NCI-H128 (cell line): ENCODE measurements around the gene MMP11.

Experiments
- DNase-seq: peaks from one replicate; lab custom pipeline; 2025; ENCODE audit not compliant: unreplicated experiment; lab: John Stamatoyannopoulos, UW

The MMP11 gene

DNA sequence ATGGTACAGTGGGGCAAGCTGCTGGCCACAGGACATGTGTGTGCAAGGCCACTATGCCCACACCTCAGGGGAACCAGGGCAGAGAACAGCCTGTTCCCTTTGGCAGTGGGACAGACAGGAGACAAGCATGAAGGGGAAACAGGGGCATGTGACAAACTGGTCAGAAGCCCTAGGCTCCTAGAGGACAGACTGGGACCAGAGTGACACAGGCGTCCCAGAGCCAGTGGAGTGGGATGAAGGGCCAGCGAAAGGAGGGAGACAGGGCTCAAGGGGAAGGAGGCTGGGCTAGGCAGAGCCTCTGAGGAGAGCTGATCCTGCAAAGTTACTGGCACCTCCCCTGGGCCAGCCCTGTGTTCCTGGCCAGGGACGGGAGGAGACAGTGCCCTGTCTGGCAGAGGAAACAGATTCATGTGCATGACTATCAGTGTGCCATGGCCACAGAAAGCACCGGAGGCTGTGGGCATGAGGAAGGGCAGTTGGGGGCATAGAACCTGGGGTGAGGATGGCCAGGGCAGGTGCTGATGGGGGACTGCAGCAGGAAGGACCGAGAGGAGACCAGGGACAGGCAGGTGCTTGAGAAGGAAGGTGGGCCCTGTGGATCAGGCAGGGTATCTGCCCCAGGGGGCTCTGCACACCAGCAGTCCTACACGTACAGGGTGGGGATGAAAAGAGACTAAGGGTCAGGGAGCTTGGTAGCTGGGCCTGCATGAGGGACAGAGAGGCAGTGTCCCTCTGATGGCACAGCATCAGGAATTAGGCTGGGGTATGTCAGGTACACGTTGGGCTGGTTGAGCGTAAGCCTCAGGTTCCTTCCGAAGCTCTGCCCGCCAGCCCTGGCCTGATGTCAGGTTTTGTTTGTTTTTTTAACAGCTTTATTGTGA lies 56.4 kb downstream of the MMP11 start:
- no peak for DNase-seq

DNA sequence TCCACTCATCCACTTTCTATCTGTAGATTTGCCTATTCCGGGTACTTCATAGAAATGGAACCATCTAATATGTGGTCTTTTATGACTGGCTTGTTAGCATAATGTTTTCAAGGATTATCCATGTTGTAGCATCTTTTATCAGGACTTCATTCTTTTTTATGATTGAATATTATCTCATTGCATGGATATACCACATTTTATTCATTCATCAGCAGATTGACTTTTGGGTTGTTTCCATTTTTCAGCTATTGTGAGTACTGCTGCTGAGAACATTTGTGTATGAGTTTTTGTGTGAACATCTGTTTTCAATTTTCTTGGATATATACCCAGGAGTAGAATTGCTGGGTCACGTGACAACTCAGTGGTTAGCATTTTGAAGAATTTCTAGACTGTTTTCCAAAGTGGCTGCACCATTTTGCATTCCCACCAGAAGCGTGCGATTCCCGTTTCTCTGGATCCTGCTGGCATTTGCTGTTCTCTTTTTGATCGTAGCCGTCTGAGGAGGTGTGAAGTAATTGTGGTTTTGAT lies 57.3 kb downstream of the MMP11 start:
- no peak for DNase-seq

DNA sequence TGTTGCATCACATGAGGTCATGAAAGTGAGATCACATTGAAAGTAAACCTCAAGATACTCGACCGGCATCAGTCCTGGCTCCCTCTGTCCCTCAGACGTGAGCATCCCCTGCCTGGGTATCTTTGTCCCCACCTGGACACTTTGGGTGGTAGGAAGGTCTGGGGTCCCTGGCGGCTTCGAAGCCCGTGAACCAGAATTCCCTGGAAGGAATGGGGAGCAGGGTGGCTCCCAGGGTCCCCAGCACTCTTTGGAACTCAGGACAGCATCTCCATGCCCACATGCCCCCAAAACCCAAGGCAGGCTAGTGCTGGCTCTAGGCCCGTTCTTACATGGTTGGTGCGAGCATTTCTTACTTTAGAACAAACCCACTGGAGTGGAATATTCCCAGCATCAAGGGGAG lies 58.6 kb downstream of the MMP11 start:
- no peak for DNase-seq

DNA sequence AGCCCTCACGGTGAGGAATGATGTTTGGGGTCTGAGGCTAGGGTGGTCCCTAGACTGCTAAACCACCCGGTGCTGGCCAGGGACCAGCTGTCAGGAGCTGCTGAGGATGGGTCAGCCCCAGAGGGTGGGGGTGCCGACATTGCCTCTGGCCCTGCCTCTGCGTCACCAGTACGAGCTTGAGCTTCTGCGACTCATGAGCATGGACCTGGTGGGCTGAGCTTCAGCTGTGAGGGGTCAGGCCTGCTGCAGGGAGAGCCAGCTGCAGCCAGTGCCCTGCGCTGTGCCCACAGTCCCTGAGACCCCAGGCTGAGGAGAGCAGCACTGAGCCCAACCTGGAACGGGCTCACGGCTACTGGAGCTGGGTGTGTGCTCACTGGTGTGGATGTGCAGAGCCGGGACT lies 59.1 kb downstream of the MMP11 start:
- no peak for DNase-seq

DNA sequence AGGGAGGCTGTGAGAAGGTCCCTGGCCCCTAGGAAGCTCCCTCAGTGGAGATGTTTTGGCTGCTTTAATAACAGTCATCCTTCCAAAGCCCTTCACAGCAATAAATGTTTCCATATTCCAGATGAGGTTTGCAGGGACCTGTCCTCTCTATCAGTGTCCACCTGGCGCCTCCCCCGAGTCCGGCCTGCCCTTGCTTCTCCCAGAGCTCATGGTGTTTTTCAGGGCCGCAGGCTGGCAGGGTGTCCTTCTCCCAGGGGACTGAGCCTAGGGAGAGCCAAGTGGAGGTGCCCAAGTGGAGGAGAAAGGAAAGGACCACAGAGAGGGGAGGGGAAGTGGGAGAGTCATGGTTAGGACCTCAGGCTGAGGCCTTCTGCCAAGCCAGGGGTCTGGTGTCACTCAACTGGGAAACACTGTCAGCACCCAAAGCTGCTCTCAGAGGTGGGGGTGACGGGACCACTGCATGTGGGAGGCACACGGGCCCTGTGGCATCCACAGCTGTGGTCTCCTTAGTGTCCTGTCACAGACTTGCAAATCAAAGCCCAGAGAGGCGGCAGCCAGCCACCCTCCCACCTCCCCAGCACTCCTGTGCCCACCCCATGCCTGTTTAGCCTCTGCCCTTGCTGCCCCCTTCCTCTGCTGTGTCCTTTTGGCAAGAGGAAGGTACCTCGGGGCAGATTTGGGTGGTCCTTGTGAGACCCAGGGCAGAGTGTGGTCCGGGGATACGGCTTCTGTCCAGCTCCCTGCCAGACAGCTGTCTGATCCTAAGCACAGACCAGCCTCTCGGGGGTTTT lies 59.8 kb downstream of the MMP11 start:
- DNase-seq, result no peak

DNA sequence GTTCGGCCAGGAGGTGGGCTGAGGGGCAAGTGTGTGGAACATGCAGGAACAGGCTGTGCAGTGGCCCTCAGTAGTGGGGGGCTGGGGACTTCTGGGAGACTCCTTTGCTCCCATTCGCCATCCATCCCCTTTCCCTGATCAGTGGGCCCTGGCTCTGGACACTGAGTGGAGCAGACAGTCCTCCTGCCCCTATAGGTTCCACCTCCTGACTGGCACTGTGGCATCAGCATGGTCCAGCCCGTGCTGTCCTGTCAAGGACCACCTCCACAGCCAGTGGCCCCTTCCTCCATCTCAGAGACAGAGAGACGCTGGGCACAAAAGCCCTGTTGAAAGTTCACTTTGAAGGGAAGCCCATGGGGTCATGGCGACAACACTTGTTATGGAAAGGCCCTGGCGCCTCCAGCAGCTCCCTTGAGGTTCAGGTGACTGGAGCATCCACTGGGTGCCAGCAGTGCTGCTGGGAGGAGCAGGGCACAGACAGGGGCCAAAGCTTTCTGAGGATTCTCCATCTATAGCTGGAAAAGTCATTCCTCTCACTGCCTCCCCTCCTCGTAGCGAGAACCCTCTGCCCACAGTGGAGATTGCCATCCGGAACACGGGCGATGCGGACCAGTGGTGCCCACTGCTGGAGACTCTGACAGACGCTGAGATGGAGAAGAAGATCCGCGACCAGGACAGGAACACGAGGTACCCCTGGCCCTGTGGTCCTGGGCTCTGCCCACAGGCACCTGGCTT lies 60.5 kb downstream of the MMP11 start:
- no peak for DNase-seq
